GM21390 (cell line): ENCODE results near the gene CCDC92.

Experiments
- ATAC-seq: cut with Tn5 transposase; IDR thresholded peaks from one replicate; pipeline ENCODE4 v1.9.1; 2021; ENCODE audit not compliant: unreplicated experiment

The CCDC92 gene

GRCh38 chr12:123972457-123973401, at the start of gene CCDC92, which contains the start of gene ZNF664:
CCDC92 (minus strand) TSS chr12:123972831; CDS start chr12:123944305, 28,526 bp downstream.
ZNF664 (plus strand) TSS chr12:123973215; CDS start chr12:124012145, 38,930 bp downstream.
- ATAC-seq: peak; percentile 75

GRCh38 chr12:124022161-124022560, 49.5 kb upstream of the CCDC92 start:
- ATAC-seq: no peak

GRCh38 chr12:124021007-124021406, 48.4 kb upstream of the CCDC92 start:
- no peak for ATAC-seq

- ATAC-seq: no peak
Observed at GRCh38 chr12:124020514-124020949, 47.9 kb upstream of the CCDC92 start.

- ATAC-seq: no peak
Observed at GRCh38 chr12:124019115-124019514, 46.5 kb upstream of the CCDC92 start.

- no peak for ATAC-seq
Observed at GRCh38 chr12:124018539-124018938, 45.9 kb upstream of the CCDC92 start.

- no peak for ATAC-seq
Observed at GRCh38 chr12:124017064-124017463, 44.4 kb upstream of the CCDC92 start.

GRCh38 chr12:124015494-124016461, 43.1 kb upstream of the CCDC92 start:
- ATAC-seq: no peak

- no peak for ATAC-seq
Observed at GRCh38 chr12:124013073-124013472, 40.4 kb upstream of the CCDC92 start.

GRCh38 chr12:124011435-124012115, 38.9 kb upstream of the CCDC92 start:
- ATAC-seq: no peak

GRCh38 chr12:124010687-124011086, 38.1 kb upstream of the CCDC92 start:
- ATAC-seq: no peak

GRCh38 chr12:124009781-124010180, 37.1 kb upstream of the CCDC92 start:
- ATAC-seq: no peak

- no peak for ATAC-seq
Observed at GRCh38 chr12:124008595-124008994, 36.0 kb upstream of the CCDC92 start.

GRCh38 chr12:124007826-124008570, 35.4 kb upstream of the CCDC92 start:
- ATAC-seq: no peak

- ATAC-seq: no peak
Observed at GRCh38 chr12:124006846-124007713, 34.4 kb upstream of the CCDC92 start.

- ATAC-seq: peak; percentile 63
Observed at GRCh38 chr12:124006085-124006845, 33.6 kb upstream of the CCDC92 start.

- no peak for ATAC-seq
Observed at GRCh38 chr12:124004233-124004875, 31.7 kb upstream of the CCDC92 start.

GRCh38 chr12:124002654-124003053, 30.0 kb upstream of the CCDC92 start:
- no peak for ATAC-seq
